Esophagus muscularis mucosa (tissue), 4 donors: ENCODE measurements around the gene RHNO1.

Source experiments
- CTCF ChIP-seq, 3 experiments: fragments of 200-600 bp in 2 of 3; fragments of 450-650 bp in 1 of 3; sonication (generic) in 2 of 3; IDR thresholded peaks; one replicate each; pipeline ENCODE4 v1.5.1; 2017 to 2019; ENCODE audit warnings: antibody characterized with exemption in 3 of 3, mild to moderate bottlenecking in 2 of 3, moderate library complexity in 1 of 3
- EP300 ChIP-seq: sonication (generic); formaldehyde crosslinking; IDR thresholded peaks from one replicate; pipeline ENCODE4 v1.6.1; 2017; ENCODE audit warnings: antibody characterized with exemption
- POLR2A ChIP-seq: fragments of 450-650 bp; IDR thresholded peaks from one replicate; pipeline ENCODE4 v1.6.1; 2017; ENCODE audit warnings: antibody characterized with exemption, moderate library complexity, mild to moderate bottlenecking, low read depth
- POLR2AphosphoS5 ChIP-seq, 2 donors: sonication (generic); formaldehyde crosslinking; IDR thresholded peaks; one replicate each; pipeline ENCODE4 v1.6.1; 2017; ENCODE audit warnings: antibody characterized with exemption in 2 of 2

- TF ChIP-seq POLR2A (no peak), CTCF (IDR thresholded peaks at IDR 0.05) (no peak), POLR2AphosphoS5 (IDR thresholded peaks at IDR 0.05) (no peak), EP300 (no peak)
Observed at GRCh38 chr12:2876431-2877046, 484 bp upstream of the RHNO1 start.
